ENCODE results near the gene TRPV6. TPM values are rescaled to one million over a fixed set of nuclear protein-coding genes. Genes with fewer than 3 reads are reported as not detected.

TRPV6 gene
- polyA plus RNA-seq, 3 donors = 0.44 TPM; not detected in 2

- no peak overlapping the region for H3K4me2 ChIP-seq (replicated peaks; ENCODE audit: extremely low read depth, low read length, poor library complexity, severe bottlenecking)
- no peaks in the 10 kb centered on the region for H4K20me1 ChIP-seq (ENCODE audit: insufficient read depth, low read length)
- H3K9me3 ChIP-seq (replicated peaks in 1 of 2; ENCODE audit: control insufficient read depth in 1 of 2, insufficient read depth in 1 of 2, low read length in 2 of 2) = peaks cover 10 to 23% of the 10 kb centered on the region in 2 donors
- TF ChIP-seq, protein P1, sequence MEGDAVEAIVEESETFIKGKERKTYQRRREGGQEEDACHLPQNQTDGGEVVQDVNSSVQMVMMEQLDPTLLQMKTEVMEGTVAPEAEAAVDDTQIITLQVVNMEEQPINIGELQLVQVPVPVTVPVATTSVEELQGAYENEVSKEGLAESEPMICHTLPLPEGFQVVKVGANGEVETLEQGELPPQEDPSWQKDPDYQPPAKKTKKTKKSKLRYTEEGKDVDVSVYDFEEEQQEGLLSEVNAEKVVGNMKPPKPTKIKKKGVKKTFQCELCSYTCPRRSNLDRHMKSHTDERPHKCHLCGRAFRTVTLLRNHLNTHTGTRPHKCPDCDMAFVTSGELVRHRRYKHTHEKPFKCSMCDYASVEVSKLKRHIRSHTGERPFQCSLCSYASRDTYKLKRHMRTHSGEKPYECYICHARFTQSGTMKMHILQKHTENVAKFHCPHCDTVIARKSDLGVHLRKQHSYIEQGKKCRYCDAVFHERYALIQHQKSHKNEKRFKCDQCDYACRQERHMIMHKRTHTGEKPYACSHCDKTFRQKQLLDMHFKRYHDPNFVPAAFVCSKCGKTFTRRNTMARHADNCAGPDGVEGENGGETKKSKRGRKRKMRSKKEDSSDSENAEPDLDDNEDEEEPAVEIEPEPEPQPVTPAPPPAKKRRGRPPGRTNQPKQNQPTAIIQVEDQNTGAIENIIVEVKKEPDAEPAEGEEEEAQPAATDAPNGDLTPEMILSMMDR (IDR thresholded peaks at IDR 0.05) = no peak
- Mint-ChIP-seq H3K27me3 (ENCODE audit: low read depth in 3 of 3) (peaks cover 1 to 9% (median 3%) of the 10 kb centered on the region in 3 donors), H3K36me3 (peaks cover 2 to 7% of the 10 kb centered on the region in 2 donors), H3K4me3 (no peak overlapping the region), H3K4me1 (peaks cover 12% of the 10 kb centered on the region), H3K27ac (peak overlapping the region in 1 of 7 donors; percentile 41), H3K9me3 (peaks cover 14 to 37% (median 27%) of the 10 kb centered on the region in 7 donors)
- no peak overlapping the region for H3K4me3 ChIP-seq (replicated peaks in 1 of 3; ENCODE audit: low read depth in 2 of 3, low read length in 3 of 3)
- intact Hi-C loops (cut with micrococcal nuclease) = no loop called here
- H3K36me3 ChIP-seq (replicated peaks in 1 of 2; ENCODE audit: control insufficient read depth in 1 of 2, insufficient read depth in 2 of 2, low read length in 2 of 2) = no peaks in the 10 kb centered on the region
- no peaks in the 10 kb centered on the region for H3K27me3 ChIP-seq (ENCODE audit: control insufficient read depth in 2 of 2, insufficient read depth in 2 of 2, low read length in 2 of 2)
- no peak for DNase-seq
- no peak overlapping the region for H2AFZ ChIP-seq (ENCODE audit: insufficient read depth, low read depth, low read length, poor library complexity, severe bottlenecking)
- no peak overlapping the region for H3K9ac ChIP-seq (ENCODE audit: insufficient read depth, low read length, poor library complexity, severe bottlenecking)
- peaks cover 14 to 15% of the 10 kb centered on the region in 2 donors for H3K4me1 ChIP-seq (ENCODE audit: control insufficient read depth in 1 of 2, insufficient read depth in 2 of 2, low read length in 2 of 2)
- no peaks in the 10 kb centered on the region for H3K79me2 ChIP-seq (ENCODE audit: insufficient read depth, low read length)
- WGBS (ENCODE audit: insufficient coverage) = 82% methylated on average over 5 of the region's 5 CpGs
- H3K27ac ChIP-seq (ENCODE audit: low read depth in 1 of 2, low read length in 2 of 2) = no peak overlapping the region
These were observed 47.0 kb upstream of the TRPV6 start for GRCh38 chr7:142932386-142933091.

- H3K9me3 Mint-ChIP-seq = peaks cover 20 to 41% (median 32%) of the 10 kb centered on the region in 7 donors
- no peak overlapping the region for H3K27ac Mint-ChIP-seq
- DNase-seq = no peak
These were observed 44.7 kb upstream of the TRPV6 start for GRCh38 chr7:142930126-142930730.

More at GRCh38 chr7:142930126-142930730, 44.7 kb upstream of the TRPV6 start:
- Histone ChIP-seq H3K9me3 (replicated peaks in 1 of 2; ENCODE audit: control insufficient read depth in 1 of 2, insufficient read depth in 1 of 2, low read length in 2 of 2) (peaks cover 10 to 23% of the 10 kb centered on the region in 2 donors), H3K4me1 (ENCODE audit: control insufficient read depth in 1 of 2, insufficient read depth in 2 of 2, low read length in 2 of 2) (peaks cover 33% of the 10 kb centered on the region in 2 donors), H3K36me3 (replicated peaks in 1 of 2; ENCODE audit: control insufficient read depth in 1 of 2, insufficient read depth in 2 of 2, low read length in 2 of 2) (no peaks in the 10 kb centered on the region), H3K4me3 (replicated peaks in 1 of 3; ENCODE audit: low read depth in 2 of 3, low read length in 3 of 3) (no peak overlapping the region), H4K20me1 (ENCODE audit: insufficient read depth, low read length) (no peaks in the 10 kb centered on the region), H3K4me2 (replicated peaks; ENCODE audit: extremely low read depth, low read length, poor library complexity, severe bottlenecking) (no peak overlapping the region), H3K79me2 (ENCODE audit: insufficient read depth, low read length) (no peaks in the 10 kb centered on the region), H3K9ac (ENCODE audit: insufficient read depth, low read length, poor library complexity, severe bottlenecking) (no peak overlapping the region), H3K27ac (ENCODE audit: low read depth in 1 of 2, low read length in 2 of 2) (no peak overlapping the region), H3K27me3 (ENCODE audit: control insufficient read depth in 2 of 2, insufficient read depth in 2 of 2, low read length in 2 of 2) (no peaks in the 10 kb centered on the region), H2AFZ (ENCODE audit: insufficient read depth, low read depth, low read length, poor library complexity, severe bottlenecking) (no peak overlapping the region)
- Mint-ChIP-seq H3K27me3 (ENCODE audit: low read depth in 3 of 3) (peaks cover 0 to 7% (median 2%) of the 10 kb centered on the region in 3 donors), H3K4me1 (peaks cover 32% of the 10 kb centered on the region), H3K36me3 (peaks cover 6 to 8% of the 10 kb centered on the region in 2 donors), H3K4me3 (no peak overlapping the region)
- WGBS (ENCODE audit: insufficient coverage) = 100% methylated on average over 5 of the region's 11 CpGs
- TF ChIP-seq, protein P1 (IDR thresholded peaks at IDR 0.05) = no peak
- intact Hi-C loops (cut with micrococcal nuclease) = no loop called here

Data from CD14-positive monocyte (primary cell).